CD4-positive, alpha-beta T cell treated with Interleukin-1 beta for 1 hour (primary cell): ENCODE data around the gene CCDC71.
A peak's percentile ranks its signal among the peaks of the same experiment; 100 is the strongest.

Experiments
- DNase-seq, 2 donors: peaks; one replicate each; pipeline ENCODE4 v3.0.0-alpha.2; 2020 to 2022

The CCDC71 gene

DNA sequence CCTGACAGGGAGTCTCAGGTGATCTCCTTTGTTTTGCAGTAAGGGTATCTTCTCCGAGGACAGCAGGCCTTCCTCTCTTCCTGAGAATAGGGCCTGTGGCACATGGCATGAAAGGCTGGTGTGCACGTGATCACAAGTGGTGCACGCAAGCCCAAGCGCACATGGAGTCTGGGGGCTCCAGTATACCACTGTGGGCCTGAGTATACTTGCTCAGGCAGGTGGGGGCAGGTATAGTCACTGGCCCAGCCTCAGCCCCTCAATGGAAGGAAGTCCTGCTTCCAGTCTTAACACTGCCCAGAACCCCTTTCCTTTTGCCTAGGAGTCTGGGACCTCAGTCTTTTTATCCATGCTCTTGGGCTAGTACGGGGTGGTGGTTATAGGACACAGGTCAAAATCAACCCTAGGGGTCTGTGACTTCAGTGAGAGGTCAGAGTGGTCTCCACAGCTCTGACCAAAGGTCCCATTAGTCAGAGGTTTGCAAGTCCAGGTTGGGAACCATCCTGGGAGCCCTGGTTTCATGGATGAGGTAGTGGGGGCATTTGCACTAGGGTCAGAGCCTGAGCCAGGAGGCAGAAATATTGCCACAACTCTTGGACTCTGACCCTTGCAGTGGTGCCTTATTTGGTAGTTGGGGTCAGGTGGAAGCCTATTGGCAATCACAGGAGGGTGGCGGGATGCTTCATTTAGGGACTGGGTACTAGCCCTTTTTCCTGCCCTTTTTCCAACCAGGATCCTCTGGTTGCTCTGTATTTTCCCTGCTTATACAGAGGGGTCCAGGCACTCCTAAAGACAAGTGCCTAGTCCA lies 823 bp upstream of the CCDC71 start:
- DNase-seq, result no peak

DNA sequence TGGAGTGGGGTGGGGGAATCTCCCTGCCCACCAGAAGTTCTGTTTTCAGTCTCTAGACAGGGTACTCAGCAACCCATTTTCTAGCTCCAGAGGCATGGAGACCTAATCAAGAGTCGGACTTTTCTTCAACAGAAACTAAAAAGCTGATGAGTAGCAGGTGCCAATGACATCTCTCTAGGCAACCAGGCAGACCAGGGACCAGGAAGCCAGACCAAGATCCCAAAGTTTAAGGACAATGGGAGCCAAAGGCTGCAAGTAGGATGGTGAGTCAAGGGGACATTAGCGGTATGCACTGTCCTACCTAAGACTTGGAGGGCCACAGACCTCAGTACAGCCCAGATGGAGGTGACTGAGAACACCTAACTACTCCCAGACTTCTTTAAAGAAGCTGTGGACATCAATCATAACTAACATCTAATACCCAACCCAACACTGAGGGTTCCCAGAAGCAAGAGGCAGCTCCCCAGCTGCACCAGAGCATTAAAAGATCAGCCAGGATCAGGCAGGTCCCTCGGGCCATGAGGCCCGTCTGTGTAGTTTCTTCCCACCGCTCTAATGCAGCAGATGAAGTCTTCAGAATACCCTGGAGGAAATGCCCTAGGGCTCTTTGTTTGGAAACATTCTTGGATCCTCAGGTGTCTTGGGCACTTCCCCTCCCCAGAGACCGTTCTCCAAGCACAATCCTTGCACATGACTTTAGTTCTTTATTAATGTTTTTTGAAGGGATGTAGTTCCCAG lies 979 bp downstream of the CCDC71 start:
- DNase-seq, result no peak

DNA sequence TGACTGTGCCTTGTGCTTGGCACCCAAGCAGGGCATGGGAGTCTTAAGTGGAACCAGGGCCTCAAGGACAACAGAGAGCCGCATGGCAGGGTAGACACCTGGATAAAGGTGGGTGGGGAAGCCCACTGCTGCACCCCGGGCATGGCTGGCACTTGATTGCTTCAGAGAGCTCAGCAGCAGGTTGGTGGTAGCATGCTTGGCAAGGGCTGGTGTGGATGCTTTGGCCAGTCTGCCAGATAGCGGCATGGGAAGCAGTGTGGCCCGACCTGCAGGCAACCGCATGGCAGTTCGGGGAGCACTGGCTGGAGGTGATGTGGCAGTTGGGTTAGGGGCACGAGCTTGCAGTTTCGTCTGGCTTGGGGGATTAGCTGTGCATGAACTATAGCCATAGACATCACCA lies 2.5 kb downstream of the CCDC71 start:
- DNase-seq, result no peak

DNA sequence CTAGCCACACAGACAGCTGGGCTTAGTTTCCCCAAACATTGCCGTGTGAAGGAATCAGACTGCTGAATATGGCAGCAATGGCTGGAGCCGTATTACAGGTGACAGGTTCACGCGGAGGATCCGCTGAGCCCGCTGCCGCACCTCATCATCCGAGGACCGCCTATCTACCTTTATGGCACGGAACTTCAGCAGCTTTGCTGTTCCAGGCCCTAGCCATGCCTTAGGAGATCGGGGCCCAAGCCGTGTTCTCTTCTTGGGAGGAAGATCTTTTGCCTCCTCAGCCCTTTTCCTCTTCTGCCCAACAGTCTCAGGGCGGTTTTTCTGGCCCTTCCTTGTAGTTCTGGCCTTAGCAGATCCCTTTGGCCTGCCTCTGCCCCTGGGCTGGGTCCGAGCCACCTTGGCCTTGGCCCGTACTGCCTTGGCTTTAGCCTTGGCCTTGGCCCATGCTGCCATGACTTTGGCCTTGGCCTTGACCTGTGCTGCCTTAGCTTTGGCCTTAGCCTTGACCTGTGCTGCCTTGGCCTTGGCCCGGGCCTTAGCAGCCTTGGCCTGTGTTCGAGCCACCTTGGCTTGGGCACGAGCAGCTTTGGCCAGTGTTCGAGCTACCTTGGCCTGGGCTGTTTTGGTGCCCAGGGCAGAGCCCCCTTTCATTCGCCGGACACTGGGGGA lies 3.2 kb downstream of the CCDC71 start:
- DNase-seq, result no peak

DNA sequence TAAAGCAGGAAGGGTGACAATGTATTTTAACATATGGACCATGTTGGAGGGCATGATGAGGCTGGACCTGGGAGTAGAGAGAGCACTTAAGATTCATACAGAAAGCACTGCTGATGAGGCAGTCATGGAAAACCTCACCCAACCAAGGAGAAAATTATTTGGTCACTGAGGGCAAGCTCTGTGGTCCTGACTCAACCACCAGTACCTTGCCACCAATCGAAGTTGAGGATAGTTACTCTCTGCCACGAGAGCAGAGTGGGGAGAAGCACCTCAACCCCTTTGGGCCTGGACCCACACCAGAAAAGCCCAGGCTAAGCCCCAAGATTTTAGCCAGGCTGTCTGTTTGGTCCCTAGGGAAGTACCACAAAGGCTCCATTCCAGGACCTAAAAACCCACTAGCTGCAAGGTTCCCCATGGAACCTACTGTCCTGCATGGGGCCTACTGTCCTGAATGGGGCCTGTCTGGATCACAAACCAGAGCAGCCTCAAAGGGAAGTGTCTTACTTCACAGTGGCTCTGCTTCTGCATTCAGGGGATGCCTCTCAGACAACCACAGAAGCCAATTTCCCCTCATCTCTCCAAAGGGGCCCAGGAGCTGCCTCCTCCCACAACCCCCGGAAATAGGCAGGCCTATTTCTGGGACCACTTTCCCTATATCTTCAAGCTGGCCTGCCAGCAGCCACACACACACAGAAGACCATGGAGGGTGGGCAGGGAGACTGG lies 4.2 kb downstream of the CCDC71 start:
- DNase-seq, result no peak

DNA sequence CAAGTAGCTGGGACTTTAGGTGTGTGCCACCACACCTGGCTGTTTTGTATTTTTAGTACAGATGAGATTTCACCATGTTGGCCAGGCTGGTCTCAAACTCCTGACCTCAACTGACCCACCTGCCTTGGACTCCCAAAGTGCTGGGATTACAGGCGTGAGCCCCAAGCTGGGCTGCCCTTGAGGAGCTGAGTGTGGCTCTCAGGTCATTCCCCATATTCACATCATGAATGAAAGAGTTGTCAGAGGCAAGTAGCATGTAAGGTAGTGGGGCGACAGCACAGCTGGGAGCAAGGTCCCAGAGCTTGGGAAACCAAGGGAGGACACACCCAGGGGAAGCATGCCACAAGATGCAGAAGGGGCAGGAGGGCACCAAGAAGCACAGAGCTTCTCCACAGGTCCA lies 4.9 kb downstream of the CCDC71 start:
- no peak for DNase-seq

DNA sequence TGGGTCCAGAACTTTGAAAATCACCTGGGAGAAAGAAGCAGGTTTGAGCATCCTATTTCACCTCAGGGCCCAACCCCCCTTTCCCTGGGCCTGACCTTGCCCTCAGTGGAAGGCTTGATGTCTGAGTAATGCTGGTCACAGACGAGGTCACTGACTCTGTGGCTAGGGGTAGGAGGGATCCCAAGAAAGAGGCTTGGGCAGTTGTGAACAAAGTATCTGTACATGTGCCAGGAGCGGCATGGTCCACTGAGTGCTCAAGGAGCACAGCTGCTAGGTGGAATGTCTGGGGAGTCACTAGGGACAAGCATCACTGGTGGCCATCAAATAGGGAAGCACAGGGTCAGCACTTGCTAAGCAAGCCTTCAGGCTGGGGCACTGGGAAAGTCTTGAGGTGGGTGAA lies 7.3 kb downstream of the CCDC71 start:
- no peak for DNase-seq

DNA sequence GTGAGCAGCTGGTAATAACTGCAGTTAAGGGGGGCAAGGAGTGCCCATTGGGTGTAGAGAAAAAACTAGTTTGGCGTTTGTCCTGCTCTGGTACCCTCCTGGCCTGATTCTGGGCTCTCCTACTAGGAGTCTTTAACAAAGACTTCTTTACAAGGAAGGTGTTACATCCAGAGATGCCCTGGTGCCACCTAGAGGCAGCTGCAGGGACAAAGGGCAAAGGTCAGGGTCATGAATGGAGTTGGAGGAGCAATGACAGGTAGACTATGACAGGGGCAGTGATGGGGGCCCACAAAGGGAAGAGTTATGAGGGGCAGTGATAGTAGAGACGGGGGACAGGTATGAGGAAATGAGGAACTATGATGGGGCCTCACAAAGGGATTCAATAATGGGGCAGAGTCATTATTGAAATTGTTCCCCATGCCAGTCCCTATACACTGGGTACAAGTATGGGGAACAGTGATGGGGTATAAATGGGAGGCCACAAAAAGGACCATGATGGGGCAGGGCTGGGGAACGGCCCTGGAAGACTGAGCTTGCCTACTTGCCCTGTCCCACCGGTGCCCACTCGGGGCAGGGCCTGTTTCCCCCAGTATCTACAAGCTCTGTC lies 7.9 kb downstream of the CCDC71 start:
- peak; percentile 64 to 74 for DNase-seq

DNA sequence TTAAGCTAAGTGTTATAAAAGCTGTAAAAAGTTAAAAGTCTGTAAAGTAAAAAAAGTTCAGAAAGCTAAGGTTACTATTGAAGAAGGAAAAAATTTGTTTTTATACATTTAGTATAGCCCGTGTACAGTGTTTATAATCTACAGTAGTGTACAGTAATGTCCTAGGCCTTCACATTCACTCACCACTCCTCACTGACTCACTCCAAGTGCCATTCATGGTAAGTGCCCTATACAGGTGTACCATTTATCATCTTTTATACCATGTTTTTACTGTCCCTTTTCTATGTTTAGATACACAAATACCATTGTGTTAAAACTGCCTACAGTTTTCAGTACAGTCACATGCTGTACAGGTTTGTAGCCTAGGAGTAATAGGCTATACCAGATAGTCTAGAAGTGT lies 8.8 kb downstream of the CCDC71 start:
- no peak for DNase-seq

DNA sequence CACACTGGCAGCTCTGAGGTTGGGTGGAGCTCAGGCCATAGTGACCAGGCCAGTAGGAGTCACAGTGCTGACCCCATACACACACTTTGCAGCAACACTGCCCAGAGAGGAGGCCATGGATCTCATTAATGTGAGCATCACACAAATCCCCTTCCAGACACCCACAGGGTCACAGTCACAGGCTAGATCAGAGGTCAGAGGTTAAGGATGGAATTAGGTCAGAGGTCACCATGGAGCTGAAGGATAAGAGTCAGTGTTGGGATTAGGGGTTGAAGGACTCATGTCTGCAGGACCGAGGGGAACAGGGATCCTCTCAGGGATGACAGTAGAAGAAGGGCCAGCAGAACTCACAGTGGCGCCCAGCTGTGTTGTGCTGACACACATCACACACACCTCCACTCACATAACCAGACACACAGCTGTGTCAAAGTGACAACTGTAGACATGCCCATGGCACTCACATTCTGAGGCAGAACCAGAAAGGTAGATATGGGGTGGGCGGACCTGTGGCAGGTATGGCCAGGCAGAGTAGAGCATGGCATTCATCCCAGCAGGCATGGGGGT lies 12.7 kb downstream of the CCDC71 start:
- DNase-seq, result no peak

DNA sequence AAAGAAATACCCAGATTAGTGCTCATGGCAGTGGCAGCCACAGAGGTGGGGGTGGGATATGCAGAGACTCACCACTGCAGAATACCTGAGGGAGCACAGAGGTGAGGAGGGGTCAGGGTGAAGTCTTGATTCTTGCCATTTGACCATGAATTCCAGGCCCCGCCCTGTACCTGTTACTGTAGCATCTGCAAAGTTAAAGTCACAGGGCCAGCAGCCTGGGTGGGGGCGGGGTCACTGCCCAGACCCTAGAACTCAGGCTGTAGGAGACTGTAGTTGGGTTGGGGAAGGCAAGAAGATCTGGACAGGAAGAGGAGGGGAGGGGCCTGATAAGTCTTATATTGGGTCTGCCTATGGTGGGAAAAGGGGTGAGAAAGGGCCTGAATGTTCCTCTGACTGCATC lies 14.5 kb downstream of the CCDC71 start:
- DNase-seq, result no peak

DNA sequence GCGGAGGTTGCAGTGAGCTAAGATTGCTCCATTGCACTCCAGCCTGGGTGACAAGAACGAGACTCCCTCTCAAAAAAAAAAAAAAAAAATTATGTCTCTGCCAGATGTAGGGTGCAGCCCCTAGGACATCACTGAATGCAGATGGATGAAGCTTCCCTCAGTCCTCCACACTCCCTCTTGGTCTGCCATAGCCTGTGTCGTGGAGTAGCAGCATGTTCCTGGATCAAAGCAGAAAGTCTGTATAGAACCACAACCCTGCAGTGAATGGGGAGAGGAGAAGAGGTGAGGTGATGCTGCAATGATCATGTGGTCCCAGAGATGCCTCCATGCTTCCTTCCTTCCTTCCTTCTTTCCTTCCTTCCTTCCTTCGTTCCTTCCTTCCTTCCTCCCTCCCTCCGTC lies 18.0 kb downstream of the CCDC71 start:
- DNase-seq, result no peak

DNA sequence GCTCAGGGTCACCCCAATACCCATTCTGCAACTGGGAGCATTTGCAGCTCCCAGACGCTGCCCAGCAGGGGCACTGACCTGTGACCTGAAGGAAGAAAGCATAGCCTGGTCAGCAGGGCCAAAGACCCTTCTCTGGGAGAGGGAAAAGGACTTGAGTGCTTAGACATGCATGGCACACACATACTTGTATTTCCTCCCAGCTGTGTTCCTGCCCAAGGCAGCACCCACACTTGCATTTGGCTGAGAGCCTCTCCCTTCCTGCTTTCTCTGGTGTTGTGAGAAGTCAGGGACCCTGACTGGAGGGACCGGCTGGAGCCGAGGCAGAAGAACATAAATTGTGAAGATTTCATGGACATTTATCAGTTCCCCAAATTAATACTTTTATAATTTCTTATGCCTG lies 26.1 kb downstream of the CCDC71 start:
- no peak for DNase-seq

DNA sequence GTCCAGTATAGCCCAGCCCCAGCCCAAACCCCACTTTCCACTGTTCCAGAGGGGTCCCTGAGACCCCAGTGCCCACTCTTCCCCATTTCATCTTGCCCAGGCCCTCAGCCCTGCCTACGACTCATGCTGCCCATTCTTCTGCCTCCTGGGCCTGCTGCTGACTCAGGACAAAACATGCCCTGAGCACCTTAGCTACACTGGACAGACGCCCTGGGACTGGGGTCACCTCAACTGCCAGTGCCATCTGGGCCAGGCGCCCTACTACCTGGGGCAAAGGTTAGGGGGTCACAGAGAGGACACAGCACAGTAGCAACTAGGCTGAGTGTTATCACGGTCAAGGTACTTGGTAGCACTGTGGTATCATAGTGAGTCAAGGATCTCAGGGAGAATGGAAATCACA lies 30.6 kb downstream of the CCDC71 start:
- DNase-seq, result no peak

DNA sequence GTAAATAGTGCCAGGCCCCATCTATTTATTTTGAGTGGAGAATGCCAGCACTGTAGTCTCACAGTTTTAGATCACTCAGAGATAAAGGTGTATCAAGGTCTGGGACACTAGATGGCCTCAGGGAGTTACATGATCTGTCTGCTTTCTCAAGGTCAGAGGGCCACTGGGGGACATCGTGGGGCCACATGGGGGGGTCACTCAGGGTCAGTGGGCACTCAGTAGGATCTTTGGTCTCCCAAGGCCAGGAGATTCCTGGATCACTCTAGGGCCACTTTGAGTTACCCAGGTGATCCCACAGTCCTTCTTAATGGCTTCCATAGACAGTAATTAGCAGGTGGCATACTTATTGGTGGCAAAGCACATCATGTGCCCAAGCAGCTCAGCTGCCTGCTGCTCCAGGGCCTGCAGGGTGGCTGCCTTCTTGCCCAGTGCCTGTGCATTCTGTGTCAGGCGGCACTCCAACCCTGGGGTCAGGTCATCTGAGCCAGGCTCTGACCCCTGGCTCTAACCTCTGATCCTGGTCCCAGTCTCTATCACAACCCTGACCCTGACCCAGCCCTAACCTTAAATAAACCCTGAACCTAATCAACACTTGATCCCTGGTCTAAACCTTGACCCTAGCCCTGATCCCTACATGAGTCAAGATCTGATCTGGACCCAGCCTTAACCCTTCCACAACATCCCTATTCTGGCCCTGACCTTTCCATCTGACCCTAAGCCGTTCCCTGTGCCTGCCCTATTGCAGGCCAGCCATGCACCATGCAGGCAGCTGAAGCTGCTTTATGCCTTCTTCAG lies 31.5 kb downstream of the CCDC71 start:
- no peak for DNase-seq

DNA sequence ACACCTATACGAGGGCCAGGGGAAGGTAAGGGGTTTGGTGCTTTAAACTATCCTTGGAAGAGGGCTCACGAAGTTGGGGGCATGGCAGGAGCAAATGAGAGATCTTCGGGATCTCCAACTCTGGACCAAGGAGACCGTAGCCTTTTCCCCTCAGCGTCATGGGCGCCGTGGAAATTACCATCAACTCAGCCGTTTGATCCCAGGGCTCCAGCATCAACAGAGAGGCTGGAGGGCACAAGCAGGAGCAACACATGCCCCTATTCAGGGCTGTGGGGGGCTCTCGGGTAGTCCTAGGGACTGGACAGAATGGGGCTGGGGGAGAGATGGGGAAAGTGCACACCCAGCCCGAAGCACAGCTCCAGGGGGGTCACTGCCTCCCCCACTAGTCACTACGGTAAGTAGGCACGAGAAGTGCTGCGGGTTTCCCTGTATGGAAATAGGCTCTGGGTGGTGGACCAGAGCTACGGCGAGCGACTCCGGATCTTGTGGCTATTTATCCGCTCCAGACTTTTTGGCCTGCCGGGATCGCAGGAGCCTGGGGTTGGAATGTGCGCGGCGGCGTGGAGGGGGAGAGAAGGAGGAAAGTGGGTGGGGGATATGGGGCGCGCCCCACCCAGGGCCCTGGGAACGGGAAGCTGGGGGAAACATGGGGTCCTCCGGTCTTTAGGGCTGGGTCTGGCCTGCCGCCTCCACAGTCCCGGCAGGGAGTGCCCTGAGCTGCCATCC lies 32.7 kb downstream of the CCDC71 start:
- DNase-seq, result no peak

DNA sequence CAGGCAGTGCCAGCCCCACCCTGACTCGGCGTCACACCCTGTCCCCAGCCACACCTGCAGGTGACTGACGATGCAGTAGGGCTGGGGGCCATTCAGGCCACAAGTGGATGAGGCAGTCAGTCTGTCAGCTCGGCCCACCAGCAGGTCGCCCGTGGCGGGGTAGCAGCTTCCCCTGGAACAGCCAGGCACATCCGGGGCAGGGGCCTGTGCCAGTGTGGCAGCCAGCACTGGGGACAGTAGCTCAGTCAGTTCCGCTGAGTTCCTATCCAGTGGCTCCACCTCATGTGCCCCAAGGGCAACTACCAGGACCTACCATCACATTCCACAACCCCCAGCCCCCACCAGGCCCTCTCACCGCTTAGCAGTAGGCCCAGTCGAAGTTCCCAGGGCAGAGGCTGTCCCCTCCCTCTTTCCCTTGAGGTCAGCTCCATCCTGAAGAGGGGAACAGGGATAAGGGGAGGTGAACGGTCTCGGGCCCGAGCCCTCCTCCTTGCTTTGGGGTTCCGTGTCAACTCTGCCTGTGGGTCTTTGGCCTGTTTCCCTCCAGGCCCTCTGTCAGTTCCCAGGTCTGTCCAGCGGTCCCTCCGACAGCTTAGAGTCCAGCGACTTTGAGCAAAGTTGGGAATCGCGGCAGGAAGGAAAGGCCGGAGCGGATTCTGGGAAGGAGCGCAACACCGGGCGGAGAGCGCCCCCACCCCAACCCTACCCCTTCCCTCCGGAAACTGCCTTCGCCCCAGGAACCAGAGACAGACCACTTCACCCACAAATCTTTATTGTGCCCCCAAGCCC lies 33.5 kb downstream of the CCDC71 start, which contains the start of gene LAMB2:
TSS of gene LAMB2 (minus strand) at position 614 of the 789 bp plus-strand sequence. CDS start at position 431, 183 bp downstream.
- peak in 1 of 2 donors; percentile 12 for DNase-seq

DNA sequence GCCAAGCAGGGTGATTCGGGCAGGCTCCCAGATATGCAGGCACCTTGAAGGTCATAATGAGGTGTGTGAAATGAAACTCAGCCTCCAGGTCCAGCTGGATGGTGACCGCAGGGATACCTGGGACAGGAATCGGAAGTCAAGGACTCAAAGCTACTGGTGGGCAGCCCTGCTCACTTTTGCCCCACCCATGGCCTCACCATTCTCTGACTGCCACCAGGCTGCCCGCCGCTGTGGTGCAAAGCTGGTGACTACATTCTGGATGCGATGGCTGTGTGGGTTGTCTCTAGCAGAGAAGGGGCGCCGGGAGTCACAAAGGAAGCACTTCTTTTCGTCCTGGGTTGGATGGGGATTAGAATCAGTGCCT lies 34.1 kb downstream of the CCDC71 start:
- DNase-seq, result no peak

DNA sequence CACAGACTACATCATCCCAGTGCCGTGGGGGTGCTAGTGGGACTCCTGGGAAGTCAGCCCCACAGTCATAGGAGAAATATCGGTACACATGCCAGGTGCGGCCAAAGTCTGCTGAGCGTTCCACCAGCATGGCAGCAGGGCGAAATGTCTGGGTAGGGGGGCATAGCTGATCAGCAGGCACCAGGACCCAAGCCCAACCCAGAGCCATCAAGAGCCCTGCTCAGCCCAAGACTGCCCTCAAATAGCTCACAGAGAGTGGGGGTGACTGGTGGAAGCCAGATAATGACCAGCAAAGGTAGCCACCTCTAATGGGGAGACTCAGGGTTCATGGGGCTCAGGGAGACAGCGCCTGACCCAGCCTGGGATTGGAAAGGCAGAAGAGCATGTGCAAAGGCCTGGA lies 34.6 kb downstream of the CCDC71 start:
- no peak for DNase-seq

DNA sequence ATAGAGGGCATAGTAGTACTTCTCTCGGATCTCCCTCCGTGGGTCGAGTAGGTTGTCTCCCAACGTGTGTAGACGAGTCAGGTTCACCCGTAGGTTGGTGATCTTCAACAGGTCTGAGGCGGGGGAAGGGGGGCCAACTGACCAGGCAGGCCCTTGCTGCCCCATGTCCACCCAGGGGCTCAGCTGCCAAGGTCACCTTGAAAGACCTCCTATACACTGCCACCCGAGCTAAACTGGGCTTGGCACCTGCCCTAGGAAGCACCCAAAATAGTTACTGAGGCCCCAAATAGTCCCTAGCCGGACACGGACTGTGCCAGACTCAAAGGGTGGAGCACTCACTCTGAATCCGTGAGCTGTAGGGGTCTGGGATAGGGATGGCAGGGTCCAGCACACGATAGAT lies 35.1 kb downstream of the CCDC71 start:
- no peak for DNase-seq
